Adrenal gland (tissue), 12 donors: Measurements from ENCODE around the gene OR6N1. TPM values are rescaled to one million over a fixed set of nuclear protein-coding genes. Genes with fewer than 3 reads are reported as not detected.

ENCODE experiments used
- DNase-seq, 7 donors: peaks; one replicate each; pipeline ENCODE4 v3.0.0-alpha.2; 2019 to 2020
- H3K27ac ChIP-seq, 5 donors: fragments of 200-600 bp; sonication (generic) in 4 of 5; 1 replicate in 3 of 5; 2 replicates in 2 of 5; pipeline versions ENCODE4 v1.5.1 to v1.8.0; 2016 to 2020; ENCODE audit warnings: mild to moderate bottlenecking in 1 of 5
- H3K27me3 ChIP-seq: fragments of 200-600 bp; 2 replicates; pipeline ENCODE4 v1.8.0; 2021
- H3K36me3 ChIP-seq, 2 donors: fragments of 200-600 bp; replicated peaks in 1 of 2; 1 replicate in 1 of 2; 2 replicates in 1 of 2; pipeline versions ENCODE4 v1.5.1 to v1.8.0; 2018 to 2022
- H3K4me1 ChIP-seq, 2 donors: fragments of 200-600 bp; replicated peaks in 1 of 2; 1 replicate in 1 of 2; 2 replicates in 1 of 2; pipeline versions ENCODE4 v1.5.1 to v1.8.0; 2018 to 2021
- H3K4me3 ChIP-seq, 4 donors: fragments of 200-600 bp; sonication (generic) in 3 of 4; one replicate each; pipeline ENCODE4 v1.5.1; 2016 to 2018
- H3K9me3 ChIP-seq, 3 donors: fragments of 200-600 bp; sonication (generic) in 1 of 3; replicated peaks in 1 of 3; 1 replicate in 2 of 3; 2 replicates in 1 of 3; pipeline versions ENCODE4 v1.5.1 to v1.8.0; 2016 to 2021
- CTCF ChIP-seq, 6 experiments: fragments of 450-650 bp in 4 of 6; fragments of 200-600 bp in 2 of 6; sonication (generic) in 1 of 6; IDR thresholded peaks; 1 replicate in 5 of 6; 2 replicates in 1 of 6; pipeline versions ENCODE4 v1.5.1 to v1.8.0; 2016 to 2021; ENCODE audit warnings: antibody characterized with exemption in 6 of 6, mild to moderate bottlenecking in 2 of 6, moderate library complexity in 1 of 6
- POLR2A ChIP-seq, 2 donors: fragments of 450-650 bp; IDR thresholded peaks; one replicate each; pipeline ENCODE4 v1.6.1; 2017; ENCODE audit warnings: antibody characterized with exemption in 2 of 2, mild to moderate bottlenecking in 2 of 2, moderate library complexity in 1 of 2
- WGBS, 4 donors: extraction: QIAGEN DNeasy Blood & Tissue Kit in 2 of 4; methylation state at CpG; one replicate each; pipeline versions ENCODE4 v1.1.5 to v1.1.7; 2013 to 2017; 5-methylcytosine and 5-hydroxymethylcytosine counted together
- intact Hi-C, 2 donors: fragments of 100-400 bp; cut with DNase I; formaldehyde crosslinking; loops; one replicate each; pipeline versions ENCODE4 v1.14.1 to v1.15.0; 2022 to 2023
- polyA plus RNA-seq, 3 donors: library from polyadenylated mRNA; stranded (reverse); fragments of 200-250 nt in 2 of 3; fragments of 350-450 nt in 1 of 3; fragmentation: Illumina TruSeq in 1 of 3; extraction: RNeasy Lipid Tissue Mini Kit (QIAGEN cat#74804) in 1 of 3; gene quantifications; one replicate each; pipeline ENCODE4 v1.2.3, GENCODE V29; 2013 to 2014
- total RNA-seq, 9 donors: library from RNA; depleted of rRNA in 4 of 9; stranded (reverse); fragments of >200 nt in 4 of 9; fragments of 120-200 nt in 1 of 9; fragmentation: NEBNext Ultra II Directional in 1 of 9; extraction: Animal tissue kit (Norgen Biotek cat#: 25700) in 1 of 9; gene quantifications; one replicate each; pipeline versions ENCODE4 v1.1.0 to v1.2.4, GENCODE V29; 2013 to 2023
- donor health status: healthy with polysubstance abuse.
- donor health status: Bipolar disorder and iron deficiency.
- donor health status: DM: yes; HTN: yes; CAD: no.
- donor health status: DM: no; HTN: no; CAD: no.
- donor health status: DM: no; HTN: no; CAD: no.
- donor health status: DM: yes; HTN: yes; CAD: no.

The OR6N1 gene
- total and polyA plus RNA-seq, 12 donors = not detected

- TF ChIP-seq POLR2A (IDR thresholded peaks at IDR 0.05) (no peak), CTCF (IDR thresholded peaks at IDR 0.05) (no peak)
- intact Hi-C loops = no loop called here
- no peaks in the 10 kb centered on the region for H3K36me3 ChIP-seq
- H3K27me3 ChIP-seq = no peaks in the 10 kb centered on the region
- no peak for DNase-seq
- WGBS, 4 donors = 74 to 87% (median 80%) methylated on average over 2 of the region's 2 CpGs
- H3K27ac ChIP-seq = no peak within 1 kb of the TSS
- H3K4me3 ChIP-seq = no peak within 1 kb of the TSS
- no peaks in the 10 kb centered on the region for H3K4me1 ChIP-seq
- H3K9me3 ChIP-seq = no peaks in the 10 kb centered on the region
Measured at GRCh38 chr1:158754420-158754819, 17.6 kb downstream of the OR6N1 start, which contains the start of gene OR6K6. TSS of gene OR6K6 (plus strand) at chr1:158754720. CDS start at chr1:158754888, 168 bp downstream.

- no peaks in the 10 kb centered on the region for H3K27me3 ChIP-seq
- no peak overlapping the region for H3K4me3 ChIP-seq
- intact Hi-C loops = no loop called here
Measured at GRCh38 chr1:158752155-158752712, 19.8 kb downstream of the OR6N1 start.

GRCh38 chr1:158735848-158736247 is 36.1 kb downstream of the OR6N1 start:
- intact Hi-C loops = no loop called here
- H3K27ac ChIP-seq = no peak overlapping the region
- no peaks in the 10 kb centered on the region for H3K4me1 ChIP-seq
- no peak for DNase-seq
- H3K27me3 ChIP-seq = no peaks in the 10 kb centered on the region
- no peaks in the 10 kb centered on the region for H3K9me3 ChIP-seq
- H3K4me3 ChIP-seq = no peak overlapping the region
- H3K36me3 ChIP-seq = no peaks in the 10 kb centered on the region
- no peak for TF ChIP-seq POLR2A (IDR thresholded peaks at IDR 0.05)
- TF ChIP-seq CTCF (IDR thresholded peaks at IDR 0.05) = no peak

More at GRCh38 chr1:158752155-158752712, 19.8 kb downstream of the OR6N1 start:
- H3K9me3 ChIP-seq = no peaks in the 10 kb centered on the region
- TF ChIP-seq POLR2A (IDR thresholded peaks at IDR 0.05) = no peak
- no peak for TF ChIP-seq CTCF (IDR thresholded peaks at IDR 0.05)
- WGBS, 4 donors = 86 to 90% (median 88%) methylated on average over 4 to 9 of the region's 9 CpGs
- DNase-seq = no peak
- H3K36me3 ChIP-seq = no peaks in the 10 kb centered on the region
- H3K4me1 ChIP-seq = no peaks in the 10 kb centered on the region
- H3K27ac ChIP-seq = no peak overlapping the region

GRCh38 chr1:158732524-158732923 is 39.5 kb downstream of the OR6N1 start:
- no peak overlapping the region for H3K27ac ChIP-seq
- H3K4me1 ChIP-seq = no peaks in the 10 kb centered on the region
- intact Hi-C loops = no loop called here
- 71 to 76% (median 71%) methylated on average over 2 of the region's 2 CpGs for whole genome bisulfite sequencing, 4 donors
- TF ChIP-seq CTCF (IDR thresholded peaks at IDR 0.05) (no peak), POLR2A (IDR thresholded peaks at IDR 0.05) (no peak)
- no peaks in the 10 kb centered on the region for H3K9me3 ChIP-seq
- DNase-seq = no peak
- H3K36me3 ChIP-seq = no peaks in the 10 kb centered on the region
- no peaks in the 10 kb centered on the region for H3K27me3 ChIP-seq
- H3K4me3 ChIP-seq = no peak overlapping the region
